Stomach (tissue), 9 donors: ENCODE data around the gene HNRNPR. TPM values are rescaled to one million over a fixed set of nuclear protein-coding genes. Genes with fewer than 3 reads are reported as not detected.
A peak's percentile ranks its signal among the peaks of the same experiment; 100 is the strongest.

Experiments used
- DNase-seq, 2 donors: peaks; one replicate each; pipeline versions ENCODE4 v3.0.0 to v3.0.0-alpha.2; 2013 to 2019
- H3K27ac ChIP-seq, 5 donors: fragments of 200-600 bp in 4 of 5; sonication (generic) in 4 of 5; one replicate each; pipeline ENCODE4 v1.5.1; 2013 to 2019; ENCODE audit warnings: mild to moderate bottlenecking in 1 of 5, moderate library complexity in 1 of 5
- H3K27me3 ChIP-seq, 3 donors: fragments of 200-600 bp; sonication (generic); one replicate each; pipeline ENCODE4 v1.5.1; 2017 to 2019; ENCODE audit warnings: mixed run types in 1 of 3
- H3K36me3 ChIP-seq, 4 donors: fragments of 200-600 bp; sonication (generic); 1 replicate in 3 of 4; 2 replicates in 1 of 4; pipeline ENCODE4 v1.5.1; 2016 to 2019
- H3K4me1 ChIP-seq, 4 donors: fragments of 200-600 bp; sonication (generic); one replicate each; pipeline ENCODE4 v1.5.1; 2016 to 2019
- H3K4me3 ChIP-seq, 4 donors: fragments of 200-600 bp; sonication (generic) in 3 of 4; one replicate each; pipeline ENCODE4 v1.5.1; 2016 to 2019; ENCODE audit warnings: mild to moderate bottlenecking in 1 of 4
- H3K9me3 ChIP-seq, 4 donors: fragments of 200-600 bp; sonication (generic); one replicate each; pipeline ENCODE4 v1.5.1; 2016 to 2019
- EP300 ChIP-seq: sonication (generic); formaldehyde crosslinking; IDR thresholded peaks from one replicate; pipeline ENCODE4 v1.6.1; 2017; ENCODE audit warnings: antibody characterized with exemption
- POLR2A ChIP-seq, 4 donors: fragments of 450-650 bp; IDR thresholded peaks; one replicate each; pipeline ENCODE4 v1.6.1; 2016; ENCODE audit warnings: antibody characterized with exemption in 4 of 4, control low read depth in 2 of 4, mild to moderate bottlenecking in 1 of 4, moderate library complexity in 1 of 4
- POLR2AphosphoS5 ChIP-seq, 3 donors: sonication (generic); formaldehyde crosslinking; IDR thresholded peaks; one replicate each; pipeline ENCODE4 v1.6.1; 2016; ENCODE audit warnings: antibody characterized with exemption in 3 of 3
- WGBS, 5 donors: extraction: QIAGEN DNeasy Blood & Tissue Kit in 3 of 5; methylation state at CpG; one replicate each; pipeline versions ENCODE4 v1.1.5 to v1.1.7; 2013 to 2018; 5-methylcytosine and 5-hydroxymethylcytosine counted together
- intact Hi-C: fragments of 100-400 bp; cut with DNase I; formaldehyde crosslinking; loops from one replicate; pipeline ENCODE4 v1.15.1; 2023; ENCODE audit warnings: low total_unique reads
- polyA plus RNA-seq, 3 donors: library from polyadenylated mRNA; stranded (reverse); fragments of 200-250 nt; gene quantifications; one replicate each; pipeline ENCODE4 v1.2.3, GENCODE V29; 2013
- total RNA-seq, 5 donors: library from RNA; depleted of rRNA; stranded (reverse); fragments of >200 nt; gene quantifications; one replicate each; pipeline versions ENCODE4 v1.1.0 to v1.2.3, GENCODE V29; 2014 to 2016
- TF ChIP-seq, protein P1 (sequence below), 7 experiments: fragments of 450-650 bp in 4 of 7; fragments of 200-600 bp in 3 of 7; sonication (generic) in 3 of 7; IDR thresholded peaks; one replicate each; pipeline ENCODE4 v1.5.1; 2016 to 2019; ENCODE audit warnings: antibody characterized with exemption in 7 of 7, control low read depth in 2 of 7, mild to moderate bottlenecking in 1 of 7
- donor health status: healthy with polysubstance abuse.
- donor health status: Bipolar disorder and iron deficiency.
- donor health status: healthy.

HNRNPR gene
- total and polyA plus RNA-seq, 8 donors: 27.8 to 182 (median 49.6) TPM

DNA sequence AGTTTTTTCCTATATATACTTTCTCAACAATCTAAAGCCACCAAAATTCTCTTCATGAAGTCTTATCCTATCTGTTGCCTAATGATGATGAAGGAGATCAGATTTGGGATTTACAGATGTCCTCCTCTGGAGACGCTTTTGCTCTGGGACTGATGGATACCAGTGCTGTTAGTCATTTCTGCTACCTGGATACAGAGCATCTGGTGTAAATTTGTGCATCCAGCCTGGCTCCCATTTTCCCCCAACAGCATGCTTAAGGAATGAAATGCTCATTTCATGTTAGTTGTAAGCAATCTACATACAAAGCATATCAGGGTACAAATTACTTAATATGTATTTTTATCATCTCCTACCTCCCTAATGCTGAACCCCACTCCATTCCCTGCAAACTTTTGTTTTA is 57.7 kb downstream of the HNRNPR start:
- H3K27ac ChIP-seq: no peak overlapping the region
- DNase-seq: no peak
- no peaks in the 10 kb centered on the region for H3K9me3 ChIP-seq
- H3K4me1 ChIP-seq: peaks cover 4 to 37% (median 16%) of the 10 kb centered on the region in 4 donors
- H3K36me3 ChIP-seq: peaks cover 0 to 57% (median 52%) of the 10 kb centered on the region in 4 donors
- intact Hi-C loops: no loop called here
- H3K27me3 ChIP-seq: no peaks in the 10 kb centered on the region
- 88 to 96% (median 93%) methylated on average over 1 of the region's 1 CpG for WGBS, 5 donors
- TF ChIP-seq POLR2AphosphoS5 (IDR thresholded peaks at IDR 0.05) (no peak), POLR2A (IDR thresholded peaks at IDR 0.05) (no peak), EP300 (no peak)
- TF ChIP-seq, protein P1, sequence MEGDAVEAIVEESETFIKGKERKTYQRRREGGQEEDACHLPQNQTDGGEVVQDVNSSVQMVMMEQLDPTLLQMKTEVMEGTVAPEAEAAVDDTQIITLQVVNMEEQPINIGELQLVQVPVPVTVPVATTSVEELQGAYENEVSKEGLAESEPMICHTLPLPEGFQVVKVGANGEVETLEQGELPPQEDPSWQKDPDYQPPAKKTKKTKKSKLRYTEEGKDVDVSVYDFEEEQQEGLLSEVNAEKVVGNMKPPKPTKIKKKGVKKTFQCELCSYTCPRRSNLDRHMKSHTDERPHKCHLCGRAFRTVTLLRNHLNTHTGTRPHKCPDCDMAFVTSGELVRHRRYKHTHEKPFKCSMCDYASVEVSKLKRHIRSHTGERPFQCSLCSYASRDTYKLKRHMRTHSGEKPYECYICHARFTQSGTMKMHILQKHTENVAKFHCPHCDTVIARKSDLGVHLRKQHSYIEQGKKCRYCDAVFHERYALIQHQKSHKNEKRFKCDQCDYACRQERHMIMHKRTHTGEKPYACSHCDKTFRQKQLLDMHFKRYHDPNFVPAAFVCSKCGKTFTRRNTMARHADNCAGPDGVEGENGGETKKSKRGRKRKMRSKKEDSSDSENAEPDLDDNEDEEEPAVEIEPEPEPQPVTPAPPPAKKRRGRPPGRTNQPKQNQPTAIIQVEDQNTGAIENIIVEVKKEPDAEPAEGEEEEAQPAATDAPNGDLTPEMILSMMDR (IDR thresholded peaks at IDR 0.05): no peak
- H3K4me3 ChIP-seq: no peak overlapping the region

DNA sequence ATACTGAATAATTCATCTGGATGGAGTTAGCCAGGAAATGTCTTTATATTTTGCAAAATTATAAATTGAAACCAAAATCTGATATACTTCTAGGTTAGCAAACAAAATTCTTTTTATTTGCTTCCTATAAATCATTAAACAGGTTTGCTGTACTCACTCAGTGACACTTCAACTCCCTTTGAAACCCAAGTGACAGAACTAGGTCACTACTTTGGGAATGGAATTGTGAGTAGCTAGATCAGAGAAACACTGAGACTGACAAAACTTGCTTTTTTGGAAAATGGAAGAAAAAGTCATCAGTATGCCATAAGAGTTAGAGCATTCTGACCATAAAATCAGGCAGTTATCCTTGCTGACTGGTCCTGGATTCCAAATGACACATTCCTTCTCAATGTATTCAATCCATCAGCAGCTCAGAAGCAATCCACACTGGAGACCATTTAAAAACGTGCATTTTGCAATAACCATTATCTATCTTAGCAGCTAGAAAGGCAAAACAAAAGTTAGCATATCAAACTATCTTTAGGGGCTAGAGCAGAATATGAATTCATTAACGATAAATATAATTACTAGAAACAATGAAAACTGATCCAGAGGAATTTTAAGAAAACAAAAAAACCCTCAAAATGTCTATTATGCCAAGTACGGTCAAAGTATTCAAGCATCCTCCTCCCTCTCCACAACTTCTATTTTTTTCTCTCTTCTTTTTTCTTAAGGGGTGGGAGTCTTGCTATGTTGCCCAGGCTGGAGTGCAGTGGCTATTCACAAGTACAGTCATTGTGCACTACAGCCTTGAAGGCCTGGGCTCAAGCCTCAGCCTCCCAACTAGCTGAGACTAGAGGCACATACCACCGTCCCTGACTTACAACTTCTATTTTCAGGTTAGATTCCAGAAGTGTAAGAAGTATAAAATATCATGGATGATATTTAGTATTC is 60.1 kb downstream of the HNRNPR start:
- Histone ChIP-seq H3K27ac (peak overlapping the region in 2 of 5 donors; percentile 57 to 63), H3K4me3 (no peak overlapping the region), H3K36me3 (peaks cover 0 to 72% (median 68%) of the 10 kb centered on the region in 4 donors), H3K27me3 (no peaks in the 10 kb centered on the region), H3K4me1 (peaks cover 4 to 40% (median 16%) of the 10 kb centered on the region in 4 donors), H3K9me3 (no peaks in the 10 kb centered on the region)
- intact Hi-C loops: no loop called here
- 67 to 79% (median 72%) methylated on average over 4 of the region's 4 CpGs for WGBS, 5 donors
- TF ChIP-seq POLR2AphosphoS5 (IDR thresholded peaks at IDR 0.05) (no peak), POLR2A (IDR thresholded peaks at IDR 0.05) (no peak), EP300 (no peak)
- TF ChIP-seq, protein P1 (IDR thresholded peaks at IDR 0.05): no peak
- peak in 1 of 2 donors; percentile 20 for DNase-seq

DNA sequence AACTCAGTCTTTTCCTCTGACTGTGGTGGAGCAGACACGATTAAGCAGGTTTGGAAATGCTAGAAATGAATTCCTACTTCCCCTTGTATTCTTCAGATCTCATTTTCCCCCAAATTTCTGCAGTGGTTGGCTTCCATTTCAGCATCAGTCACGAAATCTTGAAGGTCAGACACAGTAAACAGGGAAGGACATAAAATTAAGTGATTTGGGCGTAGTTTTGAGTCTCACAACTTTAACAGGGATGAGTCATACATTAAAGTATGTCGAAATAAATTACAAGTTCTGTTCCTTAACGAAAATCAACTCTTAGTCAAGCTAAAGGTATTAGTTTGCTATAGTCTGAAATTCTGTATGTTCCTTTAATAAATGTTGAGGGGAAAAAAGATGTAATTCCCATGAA is 61.1 kb downstream of the HNRNPR start:
- Histone ChIP-seq H3K4me1 (peaks cover 4 to 36% (median 16%) of the 10 kb centered on the region in 4 donors), H3K36me3 (peaks cover 0 to 65% (median 61%) of the 10 kb centered on the region in 4 donors), H3K27me3 (no peaks in the 10 kb centered on the region), H3K9me3 (no peaks in the 10 kb centered on the region), H3K4me3 (no peak overlapping the region), H3K27ac (peak overlapping the region in 3 of 5 donors; percentile 37 to 63 (median 57))
- TF ChIP-seq EP300: no peak
- peak in 1 of 3 donors; percentile 25 for TF ChIP-seq POLR2AphosphoS5 (IDR thresholded peaks at IDR 0.05)
- WGBS, 5 donors: 42 to 53% (median 50%) methylated on average over 5 of the region's 5 CpGs
- peak in 1 of 2 donors; percentile 2 for DNase-seq
- intact Hi-C loops: no loop called here

DNA sequence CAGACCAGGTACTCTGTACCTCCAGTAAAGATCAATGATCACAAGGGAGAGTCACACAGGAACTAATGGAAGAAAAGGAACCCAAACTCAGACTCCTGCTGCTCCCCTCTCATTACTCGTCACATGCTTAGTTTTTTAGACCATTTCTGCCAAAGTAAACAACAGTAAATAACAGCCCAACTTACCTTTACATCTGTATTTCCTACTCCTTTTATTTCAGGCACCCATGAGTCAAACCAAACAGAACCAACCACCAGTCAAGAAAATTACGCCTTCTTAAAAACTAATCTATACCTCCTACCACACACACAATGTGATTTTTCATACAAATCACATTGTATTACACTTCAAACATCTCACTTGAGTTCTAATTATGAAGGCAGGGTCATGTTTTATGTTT is 65.4 kb downstream of the HNRNPR start:
- peak in 1 of 3 donors; percentile 9 for TF ChIP-seq POLR2AphosphoS5 (IDR thresholded peaks at IDR 0.05)
- TF ChIP-seq, protein P1 (IDR thresholded peaks at IDR 0.05): no peak
- no peak overlapping the region for H3K4me3 ChIP-seq
- WGBS, 5 donors: 34 to 56% (median 45%) methylated on average over 2 of the region's 2 CpGs
- peaks cover 0 to 34% (median 32%) of the 10 kb centered on the region in 4 donors for H3K36me3 ChIP-seq
- intact Hi-C loops: no loop called here
- peak in 1 of 2 donors; percentile 9 for DNase-seq
- H3K27me3 ChIP-seq: peaks cover 0 to 8% (median 0%) of the 10 kb centered on the region in 3 donors
- H3K27ac ChIP-seq: peak overlapping the region in 2 of 5 donors; percentile 46 to 58
- H3K9me3 ChIP-seq: no peaks in the 10 kb centered on the region
- peaks cover 0 to 20% (median 7%) of the 10 kb centered on the region in 4 donors for H3K4me1 ChIP-seq
